Endometrium (tissue), 2 donors: Measurements from ENCODE around the gene AFF3.
A peak's percentile ranks its signal among the peaks of the same experiment; 100 is the strongest.

ENCODE experiments used
- FAIRE-seq: peaks from 2 replicates; lab custom pipeline; 2012; peaks lifted over from hg19 to GRCh38; lab: Jason Lieb, UNC
- donor health status: control.
- donor health status: control.

Gene AFF3

GRCh38 chr2:99737537-99737936 lies 404.9 kb downstream of the AFF3 start:
- no peak for FAIRE-seq

DNA sequence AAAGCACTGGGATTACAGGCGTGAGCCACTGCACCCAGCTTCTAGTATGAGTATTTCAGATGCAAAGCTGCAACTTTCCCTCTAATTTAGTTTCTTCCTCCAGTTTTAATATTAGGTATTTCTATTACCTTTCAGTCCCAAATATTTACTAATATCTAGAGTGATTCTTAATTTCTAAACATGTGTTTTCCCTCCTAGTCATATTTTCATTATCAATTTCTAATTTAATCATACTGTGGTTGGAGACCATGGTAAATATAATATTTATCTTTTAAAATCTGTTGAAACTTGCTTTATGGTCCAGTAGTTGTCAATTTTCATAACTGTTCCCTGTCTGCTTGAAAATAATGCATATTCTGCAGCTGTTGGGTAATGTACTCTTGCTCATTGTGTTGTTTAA lies 406.6 kb downstream of the AFF3 start:
- FAIRE-seq, result no peak

- FAIRE-seq, result peak; percentile 35
These were observed 407.1 kb downstream of the AFF3 start for GRCh38 chr2:99735314-99735713.

DNA sequence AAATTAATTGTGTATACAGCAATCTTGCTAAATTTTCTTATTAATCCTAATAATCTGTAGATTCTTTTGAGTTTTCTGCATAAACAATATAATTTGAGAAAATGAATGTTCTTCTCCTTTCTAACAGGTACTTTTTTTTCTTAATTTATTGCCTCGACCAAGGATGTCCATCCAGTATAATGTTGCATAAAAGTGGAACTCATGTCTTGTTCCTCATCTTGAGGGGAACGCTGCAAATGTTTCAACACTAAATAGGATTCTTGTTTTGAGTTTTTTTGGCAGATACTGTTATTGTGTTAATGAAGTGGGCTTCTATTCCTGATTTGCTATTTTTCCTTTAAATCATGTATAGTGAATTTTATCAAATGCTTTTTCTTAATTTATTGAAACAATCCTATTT lies 408.2 kb downstream of the AFF3 start:
- no peak for FAIRE-seq

DNA sequence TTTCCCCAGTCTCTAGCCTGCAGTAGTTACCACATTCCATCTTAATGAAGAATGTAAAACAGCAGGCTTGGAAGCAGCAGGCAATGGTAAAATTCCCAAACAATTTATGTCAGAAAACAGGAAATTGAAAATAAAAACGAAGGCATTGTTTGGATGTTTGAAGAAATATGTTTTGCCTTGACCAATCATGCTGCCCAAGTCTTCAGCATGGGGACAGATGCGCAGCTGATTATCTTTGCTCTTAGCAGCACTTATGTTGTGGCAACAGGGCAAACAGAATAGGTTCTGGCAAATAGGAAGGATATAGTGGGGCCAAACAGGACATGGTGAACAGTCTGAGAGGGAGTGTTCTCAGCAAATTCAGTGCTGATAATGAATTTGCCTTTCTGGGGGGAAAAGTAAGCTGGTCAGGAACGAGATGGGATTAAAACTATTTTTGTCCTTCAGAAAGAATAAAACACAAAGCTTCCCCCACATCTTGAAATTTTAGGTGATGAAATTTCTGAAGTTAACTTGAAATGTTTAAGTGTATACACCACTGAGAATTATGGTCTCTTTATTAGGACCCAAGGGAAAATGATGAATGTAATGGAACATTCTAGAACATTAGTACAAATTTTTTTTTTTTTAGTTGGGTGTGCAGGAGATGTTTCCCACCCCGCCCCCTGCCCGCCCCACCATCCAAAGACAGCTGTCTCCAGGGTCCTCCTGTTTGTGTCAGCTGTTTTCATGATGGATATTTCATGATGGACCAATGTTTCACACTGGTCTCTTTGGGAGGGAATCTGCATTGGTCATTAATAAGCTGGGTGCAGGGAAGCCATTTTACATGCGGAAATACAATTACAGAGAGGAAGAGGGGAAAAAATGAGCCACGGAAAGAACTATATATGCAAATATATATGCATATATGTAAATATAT lies 413.0 kb downstream of the AFF3 start:
- peak; percentile 97 for FAIRE-seq

- no peak for FAIRE-seq
These were observed 414.2 kb downstream of the AFF3 start for GRCh38 chr2:99728166-99728565.

DNA sequence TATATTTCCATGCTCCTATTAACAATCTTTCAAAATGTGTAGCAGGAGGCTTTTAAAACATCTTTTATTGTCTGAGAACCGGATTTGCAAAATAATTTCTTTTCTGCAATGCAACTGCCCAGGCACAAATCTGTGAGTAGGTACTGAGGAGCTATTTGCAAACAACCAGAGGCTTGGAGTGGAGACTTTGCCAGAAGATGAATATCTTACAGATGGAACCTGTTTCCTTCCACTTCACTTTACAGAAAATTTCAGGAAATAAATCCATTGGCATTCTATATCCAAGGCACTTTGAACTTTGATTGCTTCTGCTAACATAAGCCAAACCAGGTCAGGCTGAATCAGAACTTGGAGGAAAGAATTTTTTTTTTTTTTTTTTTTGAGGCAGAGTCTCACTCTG lies 415.2 kb downstream of the AFF3 start:
- no peak for FAIRE-seq

GRCh38 chr2:99726691-99727090 lies 415.7 kb downstream of the AFF3 start:
- no peak for FAIRE-seq

GRCh38 chr2:99725820-99726219 lies 416.6 kb downstream of the AFF3 start:
- peak; percentile 91 for FAIRE-seq

DNA sequence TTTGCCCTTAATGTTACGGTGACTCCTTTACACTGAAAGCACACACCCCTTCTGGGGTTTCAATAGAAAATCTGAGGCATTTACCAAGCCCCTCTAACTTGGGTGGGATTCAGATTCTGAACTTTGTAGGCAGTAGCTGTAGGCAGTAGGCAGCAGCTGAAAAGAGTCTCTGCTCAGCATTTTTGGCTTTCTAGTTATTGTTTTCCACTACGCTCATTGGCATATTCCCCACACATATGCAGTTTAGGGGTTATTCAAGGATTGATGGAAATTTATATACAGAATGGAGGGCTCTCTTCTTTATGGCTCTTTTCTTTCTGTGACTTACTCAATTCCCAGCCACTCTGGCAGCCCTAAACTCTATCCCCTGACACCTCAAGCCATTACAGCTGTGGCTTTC lies 419.9 kb downstream of the AFF3 start:
- no peak for FAIRE-seq

DNA sequence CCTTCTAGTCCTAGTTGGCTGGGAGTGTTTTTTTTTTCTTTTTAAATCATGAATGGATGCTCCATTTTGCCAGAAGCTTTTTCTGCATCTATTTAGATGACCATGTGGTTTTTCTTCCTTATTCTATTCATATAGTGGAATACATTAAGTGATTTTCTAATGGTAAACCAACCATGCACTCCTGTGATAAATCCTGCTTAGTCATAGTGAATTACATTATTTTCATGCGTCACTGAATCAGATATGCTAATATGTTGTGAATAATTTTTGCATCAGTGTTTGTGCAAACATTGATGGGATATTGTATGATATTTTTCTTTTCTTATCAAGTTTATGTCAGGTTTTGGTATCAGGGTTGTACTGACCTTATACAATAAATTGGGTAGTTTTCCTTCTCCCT lies 423.3 kb downstream of the AFF3 start:
- FAIRE-seq, result no peak

DNA sequence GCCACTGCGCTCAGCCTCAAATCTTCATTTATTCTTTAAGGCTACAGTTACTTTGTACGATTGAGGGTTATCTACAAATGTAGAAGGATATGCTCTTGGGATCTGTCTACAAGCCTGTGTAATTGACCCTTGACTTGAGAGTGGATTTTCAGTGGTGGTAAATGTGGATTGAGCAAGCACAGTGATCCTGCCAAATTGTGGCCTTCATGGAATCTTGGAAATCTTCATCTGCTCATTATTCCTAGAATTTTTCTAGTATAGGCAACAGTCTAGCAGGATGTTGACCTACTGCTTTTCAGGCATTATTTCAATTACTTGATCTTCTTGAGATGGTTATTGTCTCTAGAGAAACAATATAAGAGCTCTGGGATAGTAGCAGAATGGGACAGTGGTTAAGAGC lies 426.4 kb downstream of the AFF3 start:
- no peak for FAIRE-seq

GRCh38 chr2:99714349-99714748 lies 428.0 kb downstream of the AFF3 start:
- no peak for FAIRE-seq

DNA sequence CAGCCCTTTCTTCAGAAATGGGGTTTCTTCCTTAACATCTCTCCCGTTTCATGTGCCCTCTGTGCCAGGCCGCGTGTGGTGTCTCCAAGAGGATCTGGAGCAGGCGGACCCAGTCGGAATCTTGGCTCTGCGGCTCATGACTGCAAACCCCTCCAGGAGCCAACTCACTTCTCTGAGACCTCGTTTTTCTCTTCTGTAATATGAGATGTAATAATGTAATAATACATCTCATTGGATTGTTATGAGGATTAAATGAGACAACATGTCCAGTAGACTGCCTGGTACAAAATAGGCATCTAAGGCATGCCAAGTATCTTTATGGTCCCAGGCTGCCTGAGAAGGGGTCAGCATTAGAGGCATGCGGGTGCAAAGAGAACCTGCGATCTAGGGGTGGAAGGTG lies 431.2 kb downstream of the AFF3 start:
- FAIRE-seq, result no peak

- no peak for FAIRE-seq
These were observed 431.7 kb downstream of the AFF3 start for GRCh38 chr2:99710721-99711120.

DNA sequence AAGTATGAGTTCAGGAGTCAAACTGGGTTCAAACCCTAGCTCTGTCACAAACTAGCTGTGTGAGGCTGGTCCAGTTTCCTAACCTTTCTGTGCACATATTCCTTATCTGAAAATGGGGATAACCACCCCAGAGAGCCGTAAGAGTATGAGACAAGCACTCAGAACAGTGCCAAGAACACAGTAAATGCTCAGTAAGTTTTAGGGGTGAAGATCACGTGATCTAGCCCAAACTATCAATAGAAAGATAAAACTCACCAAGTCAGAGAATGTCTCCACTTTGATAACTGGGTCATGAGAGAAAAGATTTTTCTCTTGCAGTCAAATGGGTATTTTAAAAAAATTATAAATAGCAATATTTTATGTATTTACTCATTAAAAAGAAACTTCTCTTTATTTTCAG lies 433.2 kb downstream of the AFF3 start:
- FAIRE-seq, result no peak

DNA sequence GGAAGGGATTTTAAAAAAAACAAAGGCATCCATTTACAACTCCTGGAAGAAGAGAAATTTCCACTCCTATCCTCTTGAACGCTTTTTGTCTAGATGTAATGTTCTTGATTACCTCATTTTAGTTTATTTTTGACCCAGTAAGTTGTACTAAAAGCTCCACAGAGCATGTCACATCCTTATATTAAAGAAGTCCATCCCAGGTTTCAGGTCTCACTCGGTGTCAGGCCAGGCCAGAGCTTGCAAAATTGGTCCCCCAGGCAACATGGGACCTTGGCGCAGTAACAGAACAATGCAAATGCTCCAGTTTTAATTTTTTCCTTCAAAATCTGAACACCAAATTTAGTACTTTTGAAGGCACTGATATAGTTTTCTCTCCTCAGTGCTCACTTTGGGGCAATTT lies 434.2 kb downstream of the AFF3 start:
- no peak for FAIRE-seq

DNA sequence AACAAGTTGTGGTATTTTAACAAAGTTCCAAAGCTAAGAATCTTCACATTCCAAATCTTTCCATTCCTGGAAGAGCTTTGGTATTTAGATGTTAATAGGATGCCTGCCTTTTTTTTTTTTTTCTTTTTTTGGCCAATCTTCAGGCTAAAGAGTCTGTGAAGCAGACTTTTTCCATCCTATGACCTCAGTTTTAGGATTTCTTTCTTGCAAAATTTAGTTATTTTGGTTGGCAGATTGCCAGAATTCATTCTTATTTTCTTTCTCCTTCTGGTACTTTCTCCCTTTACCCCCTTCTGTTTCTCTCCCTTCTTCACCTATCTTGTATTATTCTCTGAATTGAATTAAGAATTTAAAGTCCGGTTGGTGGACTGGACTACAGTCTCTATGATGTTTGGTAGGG lies 434.8 kb downstream of the AFF3 start:
- peak; percentile 95 for FAIRE-seq

GRCh38 chr2:99706735-99707134 lies 435.7 kb downstream of the AFF3 start:
- no peak for FAIRE-seq

- no peak for FAIRE-seq
These were observed 440.9 kb downstream of the AFF3 start for GRCh38 chr2:99701503-99701902.

DNA sequence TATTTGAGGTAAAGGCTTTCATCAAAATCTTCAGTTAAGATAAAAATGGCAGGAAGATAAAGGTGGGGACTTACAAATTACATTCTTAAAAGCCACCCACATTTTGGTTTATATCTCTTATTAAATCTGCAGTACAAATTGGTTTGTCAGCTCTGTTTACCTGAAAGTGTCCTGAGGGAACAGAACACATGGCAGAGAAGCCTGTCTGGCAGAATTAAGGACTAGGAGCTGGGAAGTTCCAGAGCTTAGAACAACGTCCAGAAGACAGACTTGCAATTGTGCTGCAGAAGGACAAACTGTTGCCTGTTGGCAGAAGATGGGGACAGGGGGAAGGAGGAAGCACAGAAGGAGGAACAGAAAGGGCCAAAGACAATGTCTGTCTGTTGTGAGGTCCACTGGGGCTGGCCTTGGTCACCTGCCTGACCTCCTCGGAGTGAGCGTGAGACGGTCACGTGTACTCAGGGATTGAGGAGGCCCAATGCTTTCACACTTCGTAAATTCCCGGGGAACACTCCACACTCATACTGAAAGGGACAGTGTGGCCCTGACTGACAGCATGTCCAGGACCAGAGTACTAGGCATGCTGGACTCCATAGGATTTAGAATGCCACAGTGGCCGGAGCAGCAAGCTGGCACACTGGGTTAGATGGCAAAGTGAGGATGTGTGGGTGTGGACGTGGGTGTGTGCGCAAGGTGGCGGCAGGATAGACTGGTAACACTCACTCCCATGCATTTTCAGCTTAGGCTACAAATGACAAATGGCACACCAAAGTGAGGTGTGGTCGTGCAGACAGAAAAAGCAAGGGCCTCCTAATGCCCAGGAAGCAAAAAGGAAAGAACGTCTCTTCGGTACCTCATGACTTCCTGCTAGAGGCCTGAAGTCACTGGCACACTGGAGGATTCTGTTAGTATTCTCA lies 441.6 kb downstream of the AFF3 start:
- no peak for FAIRE-seq

DNA sequence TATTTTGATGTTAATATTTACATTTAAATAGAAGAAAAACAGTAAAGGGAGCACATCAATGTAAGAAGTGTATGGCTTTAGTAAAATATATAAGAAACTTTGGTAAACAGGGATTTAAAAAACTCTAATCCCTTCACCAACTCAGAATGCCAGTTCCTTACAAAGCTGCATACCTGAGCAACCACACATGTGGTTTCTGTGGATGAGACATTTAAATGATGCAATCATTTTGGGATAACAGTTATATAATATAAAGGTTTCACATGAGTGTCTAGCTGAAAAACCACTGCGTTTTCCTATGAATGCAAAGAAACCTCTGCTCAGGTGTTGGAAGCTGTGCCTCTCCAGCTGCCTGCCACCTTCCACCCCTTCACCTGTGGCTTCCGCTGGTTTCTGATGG lies 443.5 kb downstream of the AFF3 start:
- FAIRE-seq, result no peak
